Measurements from ENCODE around the gene TYMS.

DNA sequence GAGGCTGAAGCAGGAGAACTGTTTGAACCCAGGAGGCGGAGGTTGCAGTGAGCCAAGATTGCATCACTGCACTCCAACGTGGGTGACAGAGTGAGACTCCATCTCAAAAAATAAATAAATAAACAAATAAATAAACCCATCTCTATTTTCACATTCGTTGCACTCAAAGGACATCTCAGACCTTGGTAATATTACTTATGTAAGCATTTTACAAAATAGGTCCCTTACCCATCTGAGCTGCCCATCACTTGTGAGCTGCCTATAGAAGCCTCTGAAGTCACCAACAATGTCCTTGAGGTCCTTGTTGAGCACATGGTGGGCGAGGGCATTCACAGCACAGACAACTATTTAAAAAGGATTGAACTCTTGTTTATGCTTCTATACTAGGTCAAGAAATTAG lies 39.6 kb downstream of the TYMS start:
- TF ChIP-seq, protein P1, sequence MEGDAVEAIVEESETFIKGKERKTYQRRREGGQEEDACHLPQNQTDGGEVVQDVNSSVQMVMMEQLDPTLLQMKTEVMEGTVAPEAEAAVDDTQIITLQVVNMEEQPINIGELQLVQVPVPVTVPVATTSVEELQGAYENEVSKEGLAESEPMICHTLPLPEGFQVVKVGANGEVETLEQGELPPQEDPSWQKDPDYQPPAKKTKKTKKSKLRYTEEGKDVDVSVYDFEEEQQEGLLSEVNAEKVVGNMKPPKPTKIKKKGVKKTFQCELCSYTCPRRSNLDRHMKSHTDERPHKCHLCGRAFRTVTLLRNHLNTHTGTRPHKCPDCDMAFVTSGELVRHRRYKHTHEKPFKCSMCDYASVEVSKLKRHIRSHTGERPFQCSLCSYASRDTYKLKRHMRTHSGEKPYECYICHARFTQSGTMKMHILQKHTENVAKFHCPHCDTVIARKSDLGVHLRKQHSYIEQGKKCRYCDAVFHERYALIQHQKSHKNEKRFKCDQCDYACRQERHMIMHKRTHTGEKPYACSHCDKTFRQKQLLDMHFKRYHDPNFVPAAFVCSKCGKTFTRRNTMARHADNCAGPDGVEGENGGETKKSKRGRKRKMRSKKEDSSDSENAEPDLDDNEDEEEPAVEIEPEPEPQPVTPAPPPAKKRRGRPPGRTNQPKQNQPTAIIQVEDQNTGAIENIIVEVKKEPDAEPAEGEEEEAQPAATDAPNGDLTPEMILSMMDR (conservative IDR thresholded peaks at IDR 0.05; ENCODE audit: low read depth, low read length) = no peak
- TF ChIP-seq EZH2 (IDR thresholded peaks at IDR 0.05; ENCODE audit: borderline replicate concordance, low read depth, low read length, poor library complexity, severe bottlenecking) = no peak
